Measurements from ENCODE around the gene SEPTIN1. TPM values are rescaled to one million over a fixed set of nuclear protein-coding genes. Genes with fewer than 3 reads are reported as not detected.

The SEPTIN1 gene
- total RNA-seq, 3 donors from 2014 or later (not counting 1 experiment from before 2014, with no cell fraction given) = 196 to 210 (median 205) TPM

GRCh38 chr16:30380072-30380802 is 2.1 kb downstream of the SEPTIN1 start:
- no peak for TF ChIP-seq CTCF (IDR thresholded peaks at IDR 0.05)
- 91% methylated on average over 4 of the region's 4 CpGs for WGBS (ENCODE audit: insufficient coverage)

GRCh38 chr16:30379158-30379783 is 3.1 kb downstream of the SEPTIN1 start:
- DNase-seq = no peak
- H3K36me3 Mint-ChIP-seq = no peaks in the 10 kb centered on the region
- no peaks in the 10 kb centered on the region for H3K9me3 ChIP-seq (ENCODE audit: control insufficient read depth, insufficient read depth, low read length)
- no peaks in the 10 kb centered on the region for H3K27me3 Mint-ChIP-seq (ENCODE audit: low read depth in 2 of 2)
- peak overlapping the region; percentile 97 for H3K4me3 Mint-ChIP-seq
- TF ChIP-seq CTCF (IDR thresholded peaks at IDR 0.05) = no peak
- peak overlapping the region; percentile 63 for H3K4me3 ChIP-seq (ENCODE audit: low read length)
- WGBS (ENCODE audit: insufficient coverage) = 39% methylated on average over 27 of the region's 27 CpGs
- no peaks in the 10 kb centered on the region for H3K27me3 ChIP-seq (ENCODE audit: control insufficient read depth, insufficient read depth, low read length)
- H3K27ac ChIP-seq (ENCODE audit: low read length) = peak overlapping the region; percentile 87
- intact Hi-C loops (cut with micrococcal nuclease) = loop anchor here (2.0 kb wide), 1 partner anchor 44 kb away; no protein-coding TSS in a partner anchor
- no peaks in the 10 kb centered on the region for H3K9me3 Mint-ChIP-seq
- H3K36me3 ChIP-seq (ENCODE audit: control insufficient read depth, insufficient read depth, low read length) = peaks cover 16% of the 10 kb centered on the region
- ATAC-seq = no peak
- peak overlapping the region; percentile 99 to 100 for H3K27ac Mint-ChIP-seq
- H3K4me1 ChIP-seq (ENCODE audit: control insufficient read depth, insufficient read depth, low read length) = peaks cover 78% of the 10 kb centered on the region
- H3K4me1 Mint-ChIP-seq = peaks cover 57 to 64% of the 10 kb centered on the region in 2 donors

More at GRCh38 chr16:30380072-30380802, 2.1 kb downstream of the SEPTIN1 start:
- no peaks in the 10 kb centered on the region for H3K27me3 ChIP-seq (ENCODE audit: control insufficient read depth, insufficient read depth, low read length)
- H3K4me3 Mint-ChIP-seq = peak overlapping the region; percentile 79
- no peaks in the 10 kb centered on the region for H3K9me3 ChIP-seq (ENCODE audit: control insufficient read depth, insufficient read depth, low read length)
- H3K36me3 ChIP-seq (ENCODE audit: control insufficient read depth, insufficient read depth, low read length) = peaks cover 16% of the 10 kb centered on the region
- no peak for DNase-seq
- intact Hi-C loops (cut with micrococcal nuclease) = no loop called here
- no peaks in the 10 kb centered on the region for H3K36me3 Mint-ChIP-seq
- no peaks in the 10 kb centered on the region for H3K27me3 Mint-ChIP-seq (ENCODE audit: low read depth in 2 of 2)
- no peak overlapping the region for H3K4me3 ChIP-seq (ENCODE audit: low read length)
- H3K9me3 Mint-ChIP-seq = no peaks in the 10 kb centered on the region
- H3K27ac ChIP-seq (ENCODE audit: low read length) = no peak overlapping the region
- peaks cover 57 to 64% of the 10 kb centered on the region in 2 donors for H3K4me1 Mint-ChIP-seq
- peak overlapping the region; percentile 99 to 100 for H3K27ac Mint-ChIP-seq
- peaks cover 79% of the 10 kb centered on the region for H3K4me1 ChIP-seq (ENCODE audit: control insufficient read depth, insufficient read depth, low read length)
- no peak for ATAC-seq

GRCh38 chr16:30378236-30379157 is 3.9 kb downstream of the SEPTIN1 start:
- peak; percentile 85 to 97 (median 86) for ATAC-seq

More at GRCh38 chr16:30378236-30379157, 3.9 kb downstream of the SEPTIN1 start:
- H3K36me3 ChIP-seq (ENCODE audit: control insufficient read depth, insufficient read depth, low read length) = peaks cover 16% of the 10 kb centered on the region
- Mint-ChIP-seq H3K4me1 (peaks cover 52 to 60% of the 10 kb centered on the region in 2 donors), H3K27ac (peak overlapping the region; percentile 99 to 100), H3K27me3 (ENCODE audit: low read depth in 2 of 2) (no peaks in the 10 kb centered on the region), H3K4me3 (peak overlapping the region; percentile 97), H3K9me3 (no peaks in the 10 kb centered on the region), H3K36me3 (no peaks in the 10 kb centered on the region)
- DNase-seq = peak; percentile 98 to 99
- TF ChIP-seq CTCF (IDR thresholded peaks at IDR 0.05) = no peak
- no peaks in the 10 kb centered on the region for H3K9me3 ChIP-seq (ENCODE audit: control insufficient read depth, insufficient read depth, low read length)
- intact Hi-C loops (cut with micrococcal nuclease) = loop anchor here (1.0 to 2.0 kb wide), 2 partner anchors 8 to 44 kb away; partner anchors contain the start of gene TBC1D10B
- peak overlapping the region; percentile 64 for H3K4me3 ChIP-seq (ENCODE audit: low read length)
- peaks cover 70% of the 10 kb centered on the region for H3K4me1 ChIP-seq (ENCODE audit: control insufficient read depth, insufficient read depth, low read length)
- 1% methylated on average over 67 of the region's 67 CpGs for WGBS (ENCODE audit: insufficient coverage)
- no peaks in the 10 kb centered on the region for H3K27me3 ChIP-seq (ENCODE audit: control insufficient read depth, insufficient read depth, low read length)
- H3K27ac ChIP-seq (ENCODE audit: low read length) = peak overlapping the region; percentile 99
